Smooth muscle cell (in vitro differentiated cells): ENCODE measurements around the gene CACUL1. TPM values are rescaled to one million over a fixed set of nuclear protein-coding genes. Genes with fewer than 3 reads are reported as not detected.

Experiments
- DNase-seq: peaks from one replicate; lab custom pipeline; 2025; ENCODE audit not compliant: unreplicated experiment; lab: John Stamatoyannopoulos, UW
- H2AFZ ChIP-seq: fragments of 200-600 bp; sonication (generic); 2 replicates; pipeline ENCODE4 v1.6.0; 2016; ENCODE audit warnings: antibody characterized with exemption, low read depth, mild to moderate bottlenecking
- H3F3A ChIP-seq: fragments of 200-600 bp; sonication (generic); 2 replicates; pipeline ENCODE4 v1.6.0; 2017; ENCODE audit warnings: antibody characterized with exemption, low read depth
- H3K27ac ChIP-seq: fragments of 200-600 bp; sonication (generic); 2 replicates; pipeline ENCODE4 v1.5.1; 2016; ENCODE audit warnings: low read depth, mild to moderate bottlenecking
- H3K27me3 ChIP-seq: fragments of 200-600 bp; sonication (generic); 2 replicates; pipeline ENCODE4 v1.6.1; 2016; ENCODE audit warnings: low read depth, mild to moderate bottlenecking
- H3K36me3 ChIP-seq: fragments of 200-600 bp; sonication (generic); 2 replicates; pipeline ENCODE4 v1.5.1; 2016; ENCODE audit warnings: low read depth
- H3K4me1 ChIP-seq: fragments of 200-600 bp; sonication (generic); 2 replicates; pipeline ENCODE4 v1.5.1; 2016; ENCODE audit warnings: low read depth
- H3K4me2 ChIP-seq: fragments of 200-600 bp; sonication (generic); 2 replicates; pipeline ENCODE4 v1.6.0; 2016; ENCODE audit warnings: mild to moderate bottlenecking
- H3K4me3 ChIP-seq: fragments of 200-600 bp; sonication (generic); 2 replicates; pipeline ENCODE4 v1.5.1; 2016; ENCODE audit warnings: mild to moderate bottlenecking
- H3K79me2 ChIP-seq: fragments of 200-600 bp; sonication (generic); 2 replicates; pipeline ENCODE4 v1.6.0; 2016; ENCODE audit warnings: low read depth, mild to moderate bottlenecking
- H3K9ac ChIP-seq: fragments of 200-600 bp; sonication (generic); 2 replicates; pipeline ENCODE4 v1.6.0; 2016; ENCODE audit warnings: low read depth
- H3K9me3 ChIP-seq: fragments of 200-600 bp; sonication (generic); replicated peaks from 2 replicates; pipeline ENCODE4 v1.5.1; 2016; ENCODE audit warnings: low read depth
- H4K20me1 ChIP-seq: fragments of 200-600 bp; sonication (generic); 2 replicates; pipeline ENCODE4 v1.6.0; 2016; ENCODE audit warnings: low read depth
- WGBS: methylation state at CpG from one replicate; pipeline ENCODE4 v1.1.7; 2016; ENCODE audit warnings: low lambda C conversion rate; 5-methylcytosine and 5-hydroxymethylcytosine counted together
- polyA plus RNA-seq: library from polyadenylated mRNA; unstranded; fragments of >200 nt; fragmentation: Nextera tagmentation; extraction: Ambion mirVana; gene quantifications from 2 replicates; pipeline ENCODE4 v1.2.1, GENCODE V29; 2016
- total RNA-seq: library from RNA; depleted of rRNA; stranded (reverse); fragments of >200 nt; gene quantifications from 2 replicates; pipeline ENCODE4 v1.2.3, GENCODE V29; 2014
- TF ChIP-seq, protein P1 (sequence below): fragments of 200-600 bp; sonication (generic); IDR thresholded peaks from 2 replicates; pipeline ENCODE4 v1.5.1; 2017; ENCODE audit warnings: borderline replicate concordance, mild to moderate bottlenecking, antibody characterized with exemption; ENCODE audit not compliant: insufficient read depth, poor library complexity, severe bottlenecking

Gene CACUL1
- total RNA-seq (25.6 and 49.0 TPM in 2 replicates), polyA plus RNA-seq (24.8 and 36.3 TPM in 2 replicates)

DNA sequence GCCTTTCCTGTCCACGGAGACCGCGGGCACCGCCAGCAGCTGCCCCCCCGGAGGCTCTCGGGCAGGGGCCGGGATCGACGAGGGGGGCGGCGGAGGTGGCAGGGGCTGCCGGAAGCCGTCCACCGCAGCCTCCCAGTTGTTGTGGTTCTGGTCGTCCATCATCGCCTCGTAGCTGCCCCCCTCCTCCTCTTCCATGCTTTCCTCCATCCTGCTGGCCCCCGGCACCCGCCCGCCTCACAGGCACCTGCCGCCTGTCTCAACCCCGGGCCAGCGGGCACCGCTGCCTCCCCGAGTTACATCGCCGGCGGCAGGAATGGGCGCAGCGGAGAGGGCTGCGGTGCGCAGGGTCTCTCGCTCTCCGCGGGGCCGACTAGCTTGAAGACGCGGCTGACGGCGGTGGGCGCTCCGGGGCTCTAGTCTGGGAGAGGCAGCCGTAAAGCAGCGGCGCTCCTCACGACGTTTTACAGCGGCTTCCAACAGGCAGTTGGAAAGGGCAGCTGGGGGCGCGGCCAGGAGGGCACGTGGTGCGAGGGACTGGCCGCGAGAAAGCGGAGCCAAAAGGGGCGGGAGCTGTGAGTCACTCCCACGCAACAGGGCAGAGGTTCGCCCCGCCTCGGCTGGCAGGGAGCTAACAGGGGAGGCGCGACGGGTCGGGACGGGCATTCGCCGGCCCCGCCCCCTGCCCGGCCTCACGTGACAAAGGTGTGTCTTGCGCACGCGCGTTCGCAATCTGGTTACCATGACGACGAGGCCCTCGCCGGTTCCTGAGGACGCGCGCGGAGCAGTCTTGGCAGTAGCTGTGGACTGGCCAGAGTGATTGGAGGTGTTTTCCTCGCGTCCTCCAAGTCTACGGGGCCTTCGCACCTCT, at the start of gene CACUL1:
Gene CACUL1 (minus strand): TSS at position 415 of the 868 bp plus-strand sequence. CDS start 208 bp downstream, at position 207.
- peaks cover 14% of the 10 kb centered on the region for H3K4me1 ChIP-seq
- no peaks in the 10 kb centered on the region for H3K27me3 ChIP-seq
- peak within 1 kb of the TSS; percentile 87 for H3K4me3 ChIP-seq
- WGBS: under 1% methylated on average over 84 of the region's 87 CpGs
- TF ChIP-seq, protein P1, sequence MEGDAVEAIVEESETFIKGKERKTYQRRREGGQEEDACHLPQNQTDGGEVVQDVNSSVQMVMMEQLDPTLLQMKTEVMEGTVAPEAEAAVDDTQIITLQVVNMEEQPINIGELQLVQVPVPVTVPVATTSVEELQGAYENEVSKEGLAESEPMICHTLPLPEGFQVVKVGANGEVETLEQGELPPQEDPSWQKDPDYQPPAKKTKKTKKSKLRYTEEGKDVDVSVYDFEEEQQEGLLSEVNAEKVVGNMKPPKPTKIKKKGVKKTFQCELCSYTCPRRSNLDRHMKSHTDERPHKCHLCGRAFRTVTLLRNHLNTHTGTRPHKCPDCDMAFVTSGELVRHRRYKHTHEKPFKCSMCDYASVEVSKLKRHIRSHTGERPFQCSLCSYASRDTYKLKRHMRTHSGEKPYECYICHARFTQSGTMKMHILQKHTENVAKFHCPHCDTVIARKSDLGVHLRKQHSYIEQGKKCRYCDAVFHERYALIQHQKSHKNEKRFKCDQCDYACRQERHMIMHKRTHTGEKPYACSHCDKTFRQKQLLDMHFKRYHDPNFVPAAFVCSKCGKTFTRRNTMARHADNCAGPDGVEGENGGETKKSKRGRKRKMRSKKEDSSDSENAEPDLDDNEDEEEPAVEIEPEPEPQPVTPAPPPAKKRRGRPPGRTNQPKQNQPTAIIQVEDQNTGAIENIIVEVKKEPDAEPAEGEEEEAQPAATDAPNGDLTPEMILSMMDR: no peak
- H3K9me3 ChIP-seq: no peaks in the 10 kb centered on the region
- H3K27ac ChIP-seq: peak within 1 kb of the TSS; percentile 76
- H3K4me2 ChIP-seq: peak within 1 kb of the TSS; percentile 94
- peak; percentile 96 for DNase-seq
- peak within 1 kb of the TSS; percentile 97 for H2AFZ ChIP-seq
- H3K9ac ChIP-seq: peak within 1 kb of the TSS; percentile 88
- no peaks in the 10 kb centered on the region for H3K36me3 ChIP-seq
- peaks cover 4% of the 10 kb centered on the region for H3F3A ChIP-seq
- peaks cover 49% of the 10 kb centered on the region for H3K79me2 ChIP-seq
- peaks cover 43% of the 10 kb centered on the region for H4K20me1 ChIP-seq

- Histone ChIP-seq H3K27ac (no peak overlapping the region), H3K4me3 (no peak overlapping the region), H3K79me2 (no peaks in the 10 kb centered on the region), H3K4me1 (no peaks in the 10 kb centered on the region), H3F3A (no peaks in the 10 kb centered on the region), H3K9ac (no peak overlapping the region), H3K27me3 (no peaks in the 10 kb centered on the region), H3K4me2 (no peak overlapping the region), H4K20me1 (no peaks in the 10 kb centered on the region), H3K9me3 (no peaks in the 10 kb centered on the region), H3K36me3 (no peaks in the 10 kb centered on the region), H2AFZ (no peak overlapping the region)
- DNase-seq: no peak
- WGBS: 60% methylated on average over 3 of the region's 3 CpGs
- TF ChIP-seq, protein P1: no peak
Measured at GRCh38 chr10:118804262-118804773, 49.5 kb upstream of the CACUL1 start.

DNA sequence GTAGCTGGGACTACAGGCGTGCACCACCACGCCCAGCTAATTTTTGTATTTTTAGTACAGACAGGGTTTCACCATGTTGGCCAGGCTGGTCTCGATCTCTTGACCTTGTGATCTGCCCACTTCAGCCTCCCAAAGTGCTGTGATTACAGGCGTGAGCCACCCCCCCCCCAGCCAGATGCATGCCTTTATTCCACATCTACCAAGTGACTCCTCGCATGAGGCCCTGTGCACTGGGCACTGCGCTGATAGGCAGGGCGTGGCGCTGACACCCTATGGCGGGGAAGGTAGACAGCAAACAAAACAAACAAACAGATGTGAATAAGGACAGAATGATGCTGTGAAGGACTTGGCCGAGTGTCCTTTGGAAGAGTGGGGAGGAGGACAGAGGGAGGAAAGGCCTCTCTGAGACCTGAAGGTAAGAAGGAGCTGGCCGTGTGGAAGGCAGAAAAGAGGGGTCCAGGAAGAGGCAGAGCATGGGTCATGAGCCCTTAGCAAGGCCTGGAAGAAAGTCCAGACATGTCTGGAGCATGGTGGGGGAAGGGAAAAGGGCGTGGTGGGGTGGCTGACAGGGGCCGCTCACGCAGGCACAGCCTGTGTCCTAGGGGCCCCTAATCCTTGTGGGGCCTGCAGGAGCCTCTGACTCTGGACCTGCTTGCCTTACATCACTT, 47.5 kb upstream of the CACUL1 start:
- H3K27me3 ChIP-seq: no peaks in the 10 kb centered on the region
- H3K79me2 ChIP-seq: no peaks in the 10 kb centered on the region
- no peak overlapping the region for H2AFZ ChIP-seq
- H3K4me3 ChIP-seq: no peak overlapping the region
- no peak overlapping the region for H3K4me2 ChIP-seq
- DNase-seq: no peak
- no peak overlapping the region for H3K27ac ChIP-seq
- H3F3A ChIP-seq: no peaks in the 10 kb centered on the region
- no peaks in the 10 kb centered on the region for H3K4me1 ChIP-seq
- H3K9ac ChIP-seq: no peak overlapping the region
- no peaks in the 10 kb centered on the region for H3K36me3 ChIP-seq
- H3K9me3 ChIP-seq: no peaks in the 10 kb centered on the region
- H4K20me1 ChIP-seq: no peaks in the 10 kb centered on the region
- WGBS: 89% methylated on average over 14 of the region's 14 CpGs
- TF ChIP-seq, protein P1: no peak
